HuH-7.5 (cell line): ENCODE data around the gene SKA3.
"Not testable (repeated sequence)": the region's sequence is repeated elsewhere in the genome, so short reads cannot be mapped to it uniquely, and the experiment has no call there.

Experiments used
- DNase-seq: peaks from one replicate; pipeline ENCODE4 v3.0.0; 2011; ENCODE audit warnings: low spot score

Gene SKA3

DNA sequence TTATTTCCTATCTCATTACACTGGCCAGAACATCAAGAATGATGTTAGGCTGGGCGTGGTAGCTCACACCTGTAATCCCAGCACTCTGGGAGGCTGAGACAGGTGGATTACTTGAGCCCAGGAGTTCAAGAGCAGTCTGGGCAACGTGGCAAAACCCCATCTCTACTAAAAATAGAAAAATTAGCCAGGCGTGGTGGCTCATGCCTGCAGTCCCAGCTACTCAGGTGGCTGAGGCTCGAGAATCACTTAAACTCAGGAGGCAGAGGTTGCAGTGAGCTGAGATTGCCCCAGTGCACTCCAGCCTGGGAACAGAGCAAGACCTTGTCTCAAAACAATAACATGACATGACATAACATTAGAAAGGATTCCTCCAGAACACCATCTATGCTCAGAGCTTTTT is 10.7 kb downstream of the SKA3 start:
- not testable (repeated sequence) for DNase-seq

DNA sequence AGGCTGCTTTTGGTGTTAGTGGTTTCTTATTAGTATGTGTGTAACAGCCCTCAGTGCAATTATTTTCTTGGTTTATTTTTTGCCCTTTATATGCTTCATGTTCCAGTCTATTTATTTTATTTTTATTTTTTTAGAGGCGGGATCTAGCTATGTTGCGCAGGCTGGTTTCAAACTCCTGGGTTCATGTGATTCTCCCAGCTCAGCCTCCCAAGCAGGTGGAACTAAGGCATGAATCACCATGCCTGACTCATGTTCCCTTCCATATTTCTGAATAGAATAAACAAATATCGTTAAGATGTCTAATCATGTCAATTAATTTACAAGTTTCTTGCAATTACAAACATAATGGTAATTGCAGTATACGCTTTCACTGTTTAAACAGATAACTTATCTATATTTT is 11.7 kb downstream of the SKA3 start:
- no peak for DNase-seq

DNA sequence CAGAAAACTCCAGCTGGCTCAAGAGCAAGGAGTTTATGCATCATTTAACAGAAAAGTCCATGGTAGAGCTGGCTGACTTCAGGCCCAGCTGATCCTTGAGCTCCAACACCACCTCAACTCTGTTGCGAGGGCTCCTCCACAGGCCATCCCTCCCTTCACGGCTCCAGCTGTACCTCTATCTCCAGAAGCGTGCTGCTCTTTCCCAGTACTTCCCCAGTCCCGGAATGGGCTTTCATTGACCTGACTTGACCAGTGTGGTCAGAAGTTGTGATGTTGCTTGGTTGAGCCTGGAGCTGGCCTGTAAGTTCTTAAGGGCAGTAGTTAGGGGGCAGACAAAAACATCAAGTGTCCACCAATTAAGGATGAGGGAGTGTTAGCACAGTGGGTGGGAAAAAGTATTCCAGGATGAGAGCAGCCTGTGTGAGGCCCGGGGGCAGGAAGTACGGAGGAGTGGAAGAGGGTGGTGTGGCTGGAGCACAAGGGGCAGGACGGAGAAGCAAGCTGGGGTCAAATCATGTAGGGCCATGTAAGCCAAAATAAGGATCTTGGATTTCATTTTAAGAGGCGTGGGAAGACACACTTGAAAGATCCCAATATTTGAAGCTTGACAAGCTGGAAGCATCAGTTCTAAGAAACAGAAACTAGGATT is 24.0 kb downstream of the SKA3 start:
- no peak for DNase-seq

DNA sequence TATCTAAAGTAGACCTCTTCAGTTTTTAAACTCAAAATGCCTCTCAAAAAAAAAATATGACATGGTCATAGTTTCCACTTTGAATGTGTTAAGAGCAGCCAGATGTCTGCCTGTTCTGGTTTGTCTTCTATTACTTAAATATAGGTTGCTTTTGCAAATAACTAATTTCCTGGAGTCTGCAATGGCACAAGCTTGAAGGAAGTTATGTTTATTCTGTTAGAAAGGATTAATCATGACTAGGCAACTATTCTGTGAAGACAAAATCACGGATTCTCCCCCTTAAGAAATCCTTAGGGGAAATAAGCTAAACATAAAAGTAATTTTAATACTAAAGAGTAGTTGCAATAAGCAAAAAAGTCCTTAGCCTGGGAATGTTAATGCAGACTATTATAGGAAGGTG is 26.3 kb downstream of the SKA3 start:
- no peak for DNase-seq

DNA sequence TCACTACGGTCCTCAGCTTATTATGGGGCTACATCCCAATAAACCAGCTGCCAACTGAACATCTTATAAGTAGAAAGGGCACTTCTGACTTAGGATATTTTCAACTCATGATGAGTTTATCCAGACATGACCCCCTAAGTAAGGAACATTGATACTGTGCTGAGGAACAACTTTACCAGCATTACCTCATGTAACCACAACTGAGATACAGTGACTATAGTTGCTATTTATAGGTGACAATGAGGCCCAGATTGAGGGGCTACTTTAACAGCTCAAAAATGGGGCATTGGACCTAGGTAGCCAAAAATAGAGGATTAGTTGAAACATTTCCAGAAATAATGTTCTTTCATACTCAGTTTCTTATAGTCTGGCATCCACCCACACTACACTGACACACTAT is 26.8 kb downstream of the SKA3 start:
- no peak for DNase-seq

DNA sequence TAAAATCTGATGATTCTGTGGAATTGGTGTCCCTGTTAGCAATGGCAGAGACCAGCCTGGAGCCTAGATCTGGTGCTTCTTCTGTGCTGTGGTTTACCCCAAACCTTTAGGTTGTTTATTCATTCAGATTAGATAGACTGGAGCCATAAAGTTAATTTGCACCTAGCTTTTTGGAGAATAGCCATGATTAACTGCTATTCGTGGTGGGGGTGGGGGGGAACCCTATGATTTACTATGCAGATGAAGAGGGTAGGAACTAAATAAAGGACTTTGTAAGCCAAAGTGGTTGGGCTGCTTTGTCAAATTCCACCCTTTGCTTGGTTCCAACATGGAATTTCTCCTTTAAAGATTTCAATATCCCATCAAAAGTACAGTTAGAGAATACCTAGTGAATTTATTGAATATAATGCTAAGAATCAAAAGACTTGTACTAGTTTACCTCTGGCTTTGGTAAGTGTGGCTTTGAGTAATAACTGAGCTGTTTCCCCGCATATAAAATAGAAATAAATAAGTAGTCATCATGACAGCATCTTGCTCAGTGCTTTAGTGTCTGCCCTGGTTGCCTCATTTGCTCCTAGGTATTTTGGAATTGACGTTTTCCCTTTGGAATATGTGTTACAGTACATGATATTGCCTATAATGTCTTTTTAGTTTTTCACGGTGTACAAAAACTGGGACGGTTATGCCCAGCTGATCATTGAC is 27.6 kb downstream of the SKA3 start:
- DNase-seq = no peak

DNA sequence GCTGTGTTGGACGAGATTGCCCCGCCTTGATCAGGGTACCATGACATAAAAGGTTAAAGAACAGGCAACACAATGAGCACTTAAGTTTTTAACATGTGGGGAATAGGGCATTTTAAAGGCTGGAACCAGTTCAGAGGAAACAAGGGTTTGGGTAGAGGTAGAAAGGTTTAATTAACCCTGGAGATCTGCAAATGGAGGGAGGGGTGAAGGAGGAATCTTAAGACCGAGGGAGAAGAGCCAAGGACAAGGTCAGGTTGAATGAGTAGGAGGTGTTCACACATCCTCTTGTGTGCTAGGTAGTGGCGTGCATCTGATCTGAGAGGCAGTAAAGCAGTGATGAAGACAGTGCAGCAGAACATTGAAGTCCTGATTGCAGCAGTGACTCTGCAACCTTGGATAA is 28.5 kb downstream of the SKA3 start:
- DNase-seq = no peak

DNA sequence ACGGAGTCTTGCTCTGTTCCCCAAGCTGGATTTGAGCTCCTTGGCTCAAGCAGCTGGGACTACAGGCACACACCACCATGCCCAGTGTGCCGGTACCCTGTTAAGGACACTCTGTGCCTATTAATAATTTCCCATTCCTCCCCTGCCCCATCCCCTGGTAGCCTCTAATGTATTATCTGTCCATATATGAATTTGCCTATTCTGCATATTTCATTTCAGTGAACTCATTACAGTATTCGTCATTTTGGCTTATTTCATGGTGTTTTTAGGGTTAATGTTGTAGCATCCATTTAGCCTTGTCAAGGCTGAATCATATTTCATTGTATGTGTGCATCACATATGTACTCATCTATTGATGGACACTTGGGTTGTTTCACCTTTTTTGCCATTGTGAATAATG is 33.6 kb downstream of the SKA3 start:
- no peak for DNase-seq

DNA sequence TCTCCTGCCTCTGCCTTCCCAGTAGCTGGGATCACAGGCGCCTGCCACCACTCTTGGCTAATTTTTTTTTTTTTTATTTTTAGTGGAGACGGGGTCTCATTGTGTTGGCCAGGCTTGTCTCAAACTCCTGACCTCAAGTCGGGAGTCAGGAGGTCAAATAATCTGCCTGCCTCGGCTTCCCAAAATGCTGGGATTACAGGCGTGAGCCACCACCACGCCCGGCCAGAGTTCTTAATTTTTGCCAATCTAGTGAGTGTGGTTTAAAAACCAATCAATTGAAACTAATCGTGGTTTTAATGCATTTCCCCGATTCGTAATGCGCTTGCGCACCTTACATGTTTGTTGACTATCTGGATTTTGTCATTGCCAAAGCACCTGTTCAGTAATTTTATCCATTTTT is 37.0 kb downstream of the SKA3 start:
- DNase-seq = no peak

DNA sequence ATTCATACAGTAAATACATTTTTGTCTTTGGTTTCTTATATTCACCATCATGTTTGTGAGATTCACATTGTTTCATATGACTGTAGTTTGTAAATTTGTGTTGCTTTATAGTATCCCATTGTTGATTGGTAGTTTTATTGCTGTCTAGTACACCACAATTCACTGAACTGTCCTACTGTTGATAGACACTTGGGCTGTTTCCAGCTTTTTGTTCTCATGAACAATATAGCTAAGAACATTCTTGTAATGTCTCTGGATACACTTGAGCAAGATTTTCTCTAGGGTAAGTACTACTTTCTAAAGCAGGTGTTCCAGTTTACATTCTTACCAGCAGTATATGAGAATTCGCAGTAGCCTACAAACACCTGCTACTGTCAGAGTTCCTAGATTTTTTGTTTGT is 37.8 kb downstream of the SKA3 start:
- no peak for DNase-seq

DNA sequence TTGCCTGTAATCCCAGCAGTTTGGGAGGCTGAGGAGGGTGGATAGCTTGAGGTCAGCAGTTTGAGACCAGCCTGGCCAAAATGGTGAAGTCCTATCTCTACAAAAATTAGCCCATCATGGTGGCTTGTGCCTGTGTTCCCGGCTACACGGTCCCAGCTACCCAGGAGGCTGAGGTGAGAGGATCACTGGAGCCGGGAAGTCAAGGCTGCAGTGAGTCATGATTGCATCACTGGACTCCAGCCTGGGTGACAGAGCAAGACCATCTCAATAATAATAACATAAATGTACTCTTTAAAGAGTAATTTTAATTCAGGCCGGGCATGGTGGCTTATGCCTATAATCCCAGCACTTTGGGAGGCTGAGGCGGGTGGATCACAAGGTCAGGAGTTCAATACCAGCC is 38.7 kb downstream of the SKA3 start:
- no peak for DNase-seq

DNA sequence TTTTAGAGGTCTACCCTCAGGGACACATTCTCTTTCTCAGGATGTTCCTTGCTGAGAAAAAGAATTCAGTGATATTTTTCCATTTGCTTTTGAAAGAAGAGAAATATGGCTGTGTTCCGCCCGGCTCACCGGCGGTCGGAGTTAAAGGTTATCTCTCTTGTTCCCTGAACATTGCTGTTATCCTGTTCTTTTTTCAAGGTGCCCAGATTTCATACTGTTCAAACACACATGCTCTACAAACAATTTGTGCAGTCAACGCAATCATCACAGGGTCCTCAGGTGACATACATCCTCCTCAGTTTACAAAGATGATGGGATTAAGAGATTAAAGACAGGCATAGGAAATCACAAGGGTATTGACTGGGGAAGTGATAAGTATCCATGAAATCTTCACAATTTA is 40.5 kb downstream of the SKA3 start:
- not testable (repeated sequence) for DNase-seq

DNA sequence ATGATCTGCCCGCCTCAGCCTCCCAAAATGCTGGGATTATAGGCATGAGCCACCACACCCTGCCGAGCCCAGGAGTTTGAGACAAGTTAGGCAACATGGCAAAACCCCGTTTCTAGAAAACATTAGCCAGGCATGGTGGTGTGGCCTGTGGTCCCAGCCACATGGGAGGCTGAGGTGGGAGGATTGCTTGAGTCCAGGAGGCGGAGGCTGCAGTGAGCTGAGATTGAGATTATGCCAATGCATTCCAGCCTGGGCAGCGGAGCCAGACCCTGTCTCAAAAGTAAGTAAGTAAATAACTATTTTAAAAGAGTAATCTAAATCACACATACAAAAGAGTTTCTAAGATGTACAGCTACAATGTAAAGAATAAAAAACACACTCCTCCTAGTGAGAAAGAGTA is 41.9 kb downstream of the SKA3 start:
- DNase-seq = no peak

DNA sequence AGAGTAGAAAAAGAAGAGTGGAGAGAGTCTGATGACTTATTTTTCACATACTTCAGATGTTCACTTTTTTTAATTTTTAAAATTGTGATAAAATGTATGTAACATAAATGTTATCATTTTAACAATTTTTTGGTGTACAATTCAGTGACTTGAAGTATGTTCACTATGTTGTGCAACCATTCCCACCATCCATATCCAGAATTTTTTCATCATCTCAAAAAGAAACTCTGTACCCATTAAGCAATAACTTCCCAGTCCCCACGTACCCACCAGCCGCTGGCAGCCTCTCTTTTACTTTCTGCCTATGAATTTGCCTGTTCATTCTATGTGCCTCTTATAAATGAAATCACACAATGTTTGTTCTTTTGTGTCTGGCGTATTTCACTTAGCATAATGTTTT is 43.3 kb downstream of the SKA3 start:
- no peak for DNase-seq

DNA sequence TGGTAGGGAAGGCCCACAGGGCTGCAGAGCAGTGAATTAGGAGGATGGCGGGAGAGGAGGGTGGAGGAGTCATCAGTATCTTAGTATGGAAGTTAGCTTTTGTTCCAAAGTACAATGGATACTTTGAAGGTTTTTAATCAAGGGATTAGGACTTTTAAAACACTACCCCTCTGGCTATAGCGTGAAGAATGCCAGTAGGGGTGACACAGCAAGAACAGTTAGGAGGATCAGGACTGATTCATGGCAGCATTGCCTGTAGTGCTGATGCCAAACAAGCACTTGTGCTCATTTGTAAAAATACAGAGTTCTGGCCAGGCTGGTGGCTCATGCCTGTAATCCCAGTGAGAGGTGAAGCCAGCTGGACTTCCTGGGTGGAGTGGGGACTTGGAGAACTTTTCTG is 46.2 kb downstream of the SKA3 start:
- no peak for DNase-seq

DNA sequence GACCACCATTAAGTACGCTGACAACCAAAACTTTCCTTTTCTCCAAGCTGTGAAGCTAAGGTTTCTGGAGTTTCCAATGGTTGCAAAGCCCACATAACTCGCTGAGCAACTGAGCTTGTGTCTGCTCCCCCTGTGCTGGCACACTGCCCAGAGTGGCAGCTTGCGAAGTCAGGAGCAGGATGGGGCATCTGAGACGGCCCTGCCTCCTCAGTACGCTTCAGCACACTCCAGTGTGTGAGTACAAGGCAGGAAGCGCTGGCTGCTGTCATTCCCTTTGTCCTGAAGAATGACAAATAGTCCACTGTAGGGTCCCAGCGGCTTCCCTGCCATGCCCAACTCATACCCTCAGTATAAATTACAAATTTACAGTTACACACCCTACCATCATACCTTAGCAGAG is 51.5 kb downstream of the SKA3 start:
- no peak for DNase-seq

DNA sequence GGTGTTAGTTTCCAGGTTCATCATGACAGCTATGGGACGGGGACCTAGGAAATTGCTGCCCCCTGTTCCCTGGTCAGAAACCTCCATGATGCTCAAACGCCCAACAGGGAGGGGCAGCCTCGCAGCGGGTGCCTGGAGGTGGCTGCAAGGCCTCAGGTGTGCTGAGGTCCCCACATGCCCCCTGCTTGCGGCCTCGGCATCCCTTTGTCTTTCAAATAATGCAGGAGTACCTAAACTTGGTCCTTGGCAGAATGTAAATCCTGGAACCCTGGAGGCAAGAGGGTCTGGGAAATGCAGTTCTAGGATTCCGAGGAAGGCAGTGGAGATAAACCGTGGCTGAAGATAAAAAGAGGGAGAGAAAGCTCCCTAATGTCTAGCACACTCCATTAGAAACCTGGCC is 52.4 kb downstream of the SKA3 start:
- no peak for DNase-seq

DNA sequence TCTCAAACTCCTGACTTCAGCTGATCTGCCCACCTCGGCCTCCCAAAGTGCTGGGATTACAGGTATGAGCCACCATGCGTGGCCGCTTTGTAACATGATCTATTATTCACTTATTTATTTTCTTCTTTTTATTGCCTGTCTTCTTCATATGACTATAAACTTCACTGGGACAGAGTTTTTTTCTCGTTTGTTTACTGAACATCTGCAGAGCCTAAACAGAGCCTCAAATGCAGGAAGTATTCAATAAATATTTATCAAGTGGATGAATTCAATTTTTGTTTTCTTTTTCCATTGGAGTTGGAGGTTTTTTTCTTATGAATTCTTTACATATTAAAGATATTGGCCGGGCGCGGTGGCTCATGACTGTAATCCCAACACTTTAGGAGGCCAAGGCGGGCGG is 54.7 kb downstream of the SKA3 start:
- DNase-seq = no peak

DNA sequence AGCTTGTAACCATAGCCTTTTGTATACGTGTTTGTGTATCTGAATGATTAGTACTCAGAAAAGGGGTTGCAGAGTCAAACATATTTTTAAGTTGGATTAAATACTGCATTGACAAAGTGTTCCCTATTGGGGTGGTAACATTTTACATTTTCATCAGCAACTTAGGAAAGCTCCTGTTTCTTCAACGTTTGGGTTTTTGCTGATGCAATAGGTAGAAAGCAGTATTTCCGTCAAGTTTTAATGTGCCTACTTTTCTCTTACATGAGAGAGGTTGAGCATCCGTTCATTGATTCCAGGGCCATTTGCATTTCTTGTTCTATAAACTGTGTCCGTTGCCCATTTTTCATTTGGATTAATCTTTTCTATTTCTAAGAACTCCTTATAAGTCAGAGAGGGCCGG is 56.2 kb downstream of the SKA3 start:
- DNase-seq = no peak

DNA sequence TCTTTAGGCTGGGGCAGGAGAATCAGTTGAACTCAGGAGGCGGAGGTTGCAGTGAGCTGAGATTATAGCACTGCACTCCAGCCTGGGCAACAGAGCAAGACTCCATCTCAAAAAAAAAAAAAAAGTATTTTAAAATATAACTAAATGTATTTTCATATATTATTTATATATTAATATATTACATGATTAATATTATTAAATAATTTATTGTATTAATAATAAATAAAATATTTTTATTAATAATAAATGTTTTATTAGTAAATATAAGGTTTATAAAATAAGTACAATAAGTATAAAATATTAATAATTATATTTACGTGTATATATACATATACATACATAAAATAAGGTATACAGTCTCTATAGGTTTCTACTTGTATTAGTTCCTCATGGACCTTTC is 56.8 kb downstream of the SKA3 start:
- no peak for DNase-seq

DNA sequence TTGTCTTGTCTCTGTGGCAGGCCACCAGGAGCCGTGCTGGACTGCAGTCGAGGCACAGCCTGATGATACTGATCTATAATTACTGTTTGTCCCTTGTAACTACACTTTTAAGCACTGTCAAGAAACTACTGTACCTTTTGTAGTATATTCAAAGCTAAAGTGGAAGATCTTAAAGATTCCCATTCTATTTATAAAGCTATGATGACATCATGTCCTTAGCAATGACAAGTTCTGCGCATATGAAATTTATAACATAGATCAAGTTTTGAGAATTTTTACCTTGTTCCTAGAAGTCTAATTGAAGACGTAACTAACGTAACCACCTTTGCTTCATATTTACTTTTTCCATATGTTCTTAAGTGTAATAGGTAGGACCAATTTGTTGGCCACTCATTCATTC is 58.2 kb downstream of the SKA3 start:
- DNase-seq = no peak

DNA sequence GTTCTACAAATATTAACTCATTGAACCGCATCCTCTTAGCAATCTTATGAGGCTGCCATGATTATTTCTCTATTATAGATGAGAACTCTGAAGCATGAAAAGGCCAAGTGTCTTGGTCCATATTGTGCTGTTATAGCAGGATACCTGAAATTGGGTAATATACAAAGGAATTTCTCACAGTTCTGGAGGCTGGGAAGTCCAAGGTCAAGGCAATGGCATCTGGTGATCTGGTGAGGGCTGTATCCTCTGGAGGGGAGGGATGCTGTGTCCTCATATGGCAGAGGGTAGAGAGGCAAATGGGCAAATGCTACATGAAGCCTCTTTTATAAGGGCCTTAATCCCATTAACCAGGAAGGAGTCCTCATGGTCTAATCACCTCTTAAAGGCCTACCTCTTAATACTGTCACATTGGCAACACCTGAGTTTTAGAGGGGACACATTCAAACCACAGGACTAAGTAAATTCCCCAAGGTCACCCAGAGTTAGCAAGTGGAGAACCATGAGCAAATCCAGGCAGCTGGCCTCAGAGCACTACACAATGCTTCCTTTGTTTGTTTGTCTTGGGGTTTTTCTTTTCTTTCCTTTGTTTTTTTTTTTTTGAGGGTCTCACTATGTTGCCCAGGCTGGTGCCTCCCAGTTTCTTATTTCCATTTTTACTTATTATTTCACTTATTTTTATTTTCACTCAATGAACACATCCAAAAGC is 59.1 kb downstream of the SKA3 start:
- no peak for DNase-seq

DNA sequence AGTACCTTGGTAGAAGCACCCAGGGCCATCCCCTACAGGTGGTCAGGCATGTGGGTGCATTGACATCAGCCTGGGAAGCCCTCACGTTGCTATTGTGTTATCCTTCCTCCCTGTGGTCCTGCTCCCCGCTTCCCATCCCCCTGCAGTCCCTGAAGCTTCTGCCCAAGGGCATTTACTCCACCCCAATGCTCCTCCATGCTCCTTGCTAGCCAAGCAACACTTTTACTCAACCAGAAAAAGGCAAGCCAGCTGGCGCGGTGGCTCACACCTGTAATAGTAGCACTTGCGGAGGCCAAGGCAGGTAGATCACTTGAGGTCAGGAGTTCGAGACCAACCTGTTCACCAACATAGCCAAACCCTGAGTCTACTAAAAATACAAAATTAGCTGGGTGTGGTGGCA is 60.2 kb downstream of the SKA3 start:
- no peak for DNase-seq

DNA sequence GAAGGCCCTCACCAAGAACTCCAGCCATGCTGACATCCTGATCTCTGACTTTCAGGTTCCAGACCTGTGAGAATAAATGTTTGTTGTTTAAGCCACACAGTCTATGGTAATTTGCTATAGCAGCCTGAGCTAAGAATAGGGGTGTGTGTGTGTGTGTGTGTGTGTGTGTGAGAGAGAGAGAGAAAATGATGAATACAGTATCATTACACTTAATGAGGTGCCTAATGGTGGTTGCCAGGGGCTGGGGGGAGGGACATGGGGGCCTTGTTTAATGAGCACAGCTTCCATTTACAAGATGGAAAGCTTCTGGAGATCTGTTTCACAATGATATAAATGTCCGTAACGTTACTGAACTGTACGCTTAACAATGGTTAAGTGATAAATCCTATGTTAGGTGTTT is 61.1 kb downstream of the SKA3 start:
- DNase-seq = no peak
